SKM-1 (cell line): ENCODE data around the gene ABO.
"Not testable (repeated sequence)": the region's sequence is repeated elsewhere in the genome, so short reads cannot be mapped to it uniquely, and the experiment has no call there.

ENCODE experiments used
- DNase-seq: peaks from one replicate; lab custom pipeline; 2025; ENCODE audit not compliant: unreplicated experiment; lab: John Stamatoyannopoulos, UW

The ABO gene

GRCh38 chr9:133290751-133291302 is 15.8 kb upstream of the ABO start:
- DNase-seq = no peak

GRCh38 chr9:133286523-133286922 is 11.5 kb upstream of the ABO start:
- DNase-seq = no peak

- no peak for DNase-seq
Observed at GRCh38 chr9:133285252-133285775, 10.3 kb upstream of the ABO start.

GRCh38 chr9:133284362-133284761 is 9.4 kb upstream of the ABO start:
- no peak for DNase-seq

- not testable (repeated sequence) for DNase-seq
Observed at GRCh38 chr9:133283255-133284032, 8.4 kb upstream of the ABO start.

GRCh38 chr9:133282464-133283238 is 7.7 kb upstream of the ABO start:
- DNase-seq = no peak

GRCh38 chr9:133280392-133280791 is 5.4 kb upstream of the ABO start:
- DNase-seq = no peak

- no peak for DNase-seq
Observed at GRCh38 chr9:133278161-133279114, 3.4 kb upstream of the ABO start.

- no peak for DNase-seq
Observed at GRCh38 chr9:133277467-133277866, 2.5 kb upstream of the ABO start.

GRCh38 chr9:133276923-133277322 is 1.9 kb upstream of the ABO start:
- DNase-seq = no peak

GRCh38 chr9:133276001-133276884 is 1.2 kb upstream of the ABO start:
- no peak for DNase-seq

GRCh38 chr9:133274236-133275104 is 531 bp downstream of the ABO start:
- DNase-seq = no peak

GRCh38 chr9:133273819-133274218 is 1.2 kb downstream of the ABO start:
- no peak for DNase-seq

- no peak for DNase-seq
Observed at GRCh38 chr9:133273098-133273497, 1.9 kb downstream of the ABO start.

GRCh38 chr9:133269537-133270362 is 5.3 kb downstream of the ABO start:
- DNase-seq = no peak

- DNase-seq = not testable (repeated sequence)
Observed at GRCh38 chr9:133269136-133269535, 5.9 kb downstream of the ABO start.

- DNase-seq = no peak
Observed at GRCh38 chr9:133268335-133269056, 6.5 kb downstream of the ABO start.
